Endodermal cell (in vitro differentiated cells): ENCODE data around the gene STK16. TPM values are rescaled to one million over a fixed set of nuclear protein-coding genes. Genes with fewer than 3 reads are reported as not detected.

ENCODE experiments used
- DNase-seq: peaks from one replicate; pipeline ENCODE4 v3.0.0-alpha.2; 2017
- H3K27ac ChIP-seq: 2 replicates; pipeline ENCODE4 v1.5.1; 2013; ENCODE audit warnings: mild to moderate bottlenecking, low read depth, low read length, moderate library complexity
- H3K27me3 ChIP-seq: 2 replicates; pipeline ENCODE4 v1.6.1; 2013; ENCODE audit warnings: mild to moderate bottlenecking, low read length, moderate library complexity; ENCODE audit not compliant: insufficient read depth, control insufficient read depth, poor library complexity, severe bottlenecking
- H3K36me3 ChIP-seq: 2 replicates; pipeline ENCODE4 v1.7.0; 2013; ENCODE audit warnings: mild to moderate bottlenecking, low read length, moderate library complexity; ENCODE audit not compliant: control insufficient read depth, insufficient read depth
- H3K4me1 ChIP-seq: one replicate; pipeline ENCODE4 v1.7.0; 2013; ENCODE audit warnings: low read length; ENCODE audit not compliant: control insufficient read depth, insufficient read depth
- H3K4me3 ChIP-seq: 2 replicates; pipeline ENCODE4 v1.5.1; 2013; ENCODE audit warnings: mild to moderate bottlenecking, low read length, moderate library complexity
- H3K9ac ChIP-seq: 2 replicates; pipeline ENCODE4 v1.6.1; 2013; ENCODE audit warnings: mild to moderate bottlenecking, low read length, moderate library complexity; ENCODE audit not compliant: poor library complexity, severe bottlenecking; ENCODE audit errors: extremely low read depth
- H3K9me3 ChIP-seq: 2 replicates; pipeline ENCODE4 v1.6.1; 2013; ENCODE audit warnings: mild to moderate bottlenecking, low read length, moderate library complexity; ENCODE audit not compliant: control insufficient read depth
- H3K27ac Mint-ChIP-seq: 2 replicates; pipeline ENCODE4 v1.8.0; 2020; ENCODE audit warnings: mixed read lengths
- H3K27me3 Mint-ChIP-seq: 2 replicates; pipeline ENCODE4 v1.8.0; 2021; ENCODE audit warnings: mild to moderate bottlenecking, mixed read lengths; ENCODE audit not compliant: insufficient read depth
- H3K36me3 Mint-ChIP-seq: 2 replicates; pipeline ENCODE4 v1.8.0; 2020; ENCODE audit warnings: low read depth, mixed read lengths
- H3K4me1 Mint-ChIP-seq: 2 replicates; pipeline ENCODE4 v1.8.0; 2020; ENCODE audit warnings: mixed read lengths
- H3K4me3 Mint-ChIP-seq: 2 replicates; pipeline ENCODE4 v1.8.0; 2020; ENCODE audit warnings: mild to moderate bottlenecking, moderate library complexity, mixed read lengths
- H3K9me3 Mint-ChIP-seq: 2 replicates; pipeline ENCODE4 v1.8.0; 2020; ENCODE audit warnings: mild to moderate bottlenecking, mixed read lengths
- CTCF ChIP-seq: fragments of 200-600 bp; sonication (generic); conservative IDR thresholded peaks from 2 replicates; pipeline ENCODE4 v1.5.0; 2021; ENCODE audit warnings: antibody characterized with exemption, mild to moderate bottlenecking
- WGBS, 2 experiments: methylation state at CpG; one replicate each; pipeline versions ENCODE4 v1.1.5 to v1.1.7; 2013; ENCODE audit warnings: missing lambda C conversion rate in 2 of 2, mixed read lengths in 1 of 2; ENCODE audit not compliant: insufficient coverage in 1 of 2, insufficient read length in 1 of 2; 5-methylcytosine and 5-hydroxymethylcytosine counted together
- total RNA-seq, 2 donors: library from RNA; stranded (reverse); fragmentation: NEBNext Ultra II Directional in 1 of 2; extraction: Animal tissue kit (Norgen Biotek cat#: 25700) in 1 of 2; gene quantifications; 2 replicates in 1 of 2; 3 replicates in 1 of 2; pipeline ENCODE4 v1.2.1, GENCODE V29; 2021

STK16 gene
- total RNA-seq, 2 donors from 2014 or later, result 27.3 to 37.7 TPM

GRCh38 chr2:219296142-219296541 is 50.9 kb downstream of the STK16 start:
- Histone ChIP-seq H3K27ac (no peak overlapping the region), H3K27me3 (peaks cover 32% of the 10 kb centered on the region), H3K9me3 (no peaks in the 10 kb centered on the region), H3K4me3 (no peak overlapping the region), H3K9ac (no peak overlapping the region), H3K36me3 (no peaks in the 10 kb centered on the region), H3K4me1 (no peaks in the 10 kb centered on the region)
- Mint-ChIP-seq H3K4me1 (peaks cover 3% of the 10 kb centered on the region), H3K36me3 (no peaks in the 10 kb centered on the region), H3K27me3 (peaks cover 54% of the 10 kb centered on the region), H3K4me3 (no peak overlapping the region), H3K9me3 (no peaks in the 10 kb centered on the region), H3K27ac (no peak overlapping the region)
- TF ChIP-seq CTCF, result no peak
- no peak for DNase-seq
- 89 to 100% methylated on average over 12 to 14 of the region's 14 CpGs for WGBS, 2 experiments

GRCh38 chr2:219296631-219297391 is 51.5 kb downstream of the STK16 start:
- TF ChIP-seq CTCF, result no peak
- Mint-ChIP-seq H3K9me3 (no peaks in the 10 kb centered on the region), H3K4me3 (no peak overlapping the region), H3K36me3 (no peaks in the 10 kb centered on the region), H3K27me3 (peaks cover 56% of the 10 kb centered on the region), H3K27ac (no peak overlapping the region), H3K4me1 (peaks cover 3% of the 10 kb centered on the region)
- Histone ChIP-seq H3K27me3 (peaks cover 39% of the 10 kb centered on the region), H3K36me3 (no peaks in the 10 kb centered on the region), H3K9ac (no peak overlapping the region), H3K4me3 (no peak overlapping the region), H3K4me1 (no peaks in the 10 kb centered on the region), H3K27ac (no peak overlapping the region), H3K9me3 (no peaks in the 10 kb centered on the region)
- DNase-seq, result no peak
- WGBS, 2 experiments, result 91% methylated on average over 20 to 25 of the region's 25 CpGs

- peak; percentile 64 for DNase-seq
- Mint-ChIP-seq H3K27ac (no peak overlapping the region), H3K27me3 (peaks cover 64% of the 10 kb centered on the region), H3K4me1 (peaks cover 3% of the 10 kb centered on the region), H3K36me3 (no peaks in the 10 kb centered on the region), H3K4me3 (no peak overlapping the region), H3K9me3 (no peaks in the 10 kb centered on the region)
- H3K27ac ChIP-seq, result no peak overlapping the region
- TF ChIP-seq CTCF, result no peak
- no peaks in the 10 kb centered on the region for H3K4me1 ChIP-seq
- no peaks in the 10 kb centered on the region for H3K36me3 ChIP-seq
- no peaks in the 10 kb centered on the region for H3K9me3 ChIP-seq
- H3K9ac ChIP-seq, result no peak overlapping the region
- no peak overlapping the region for H3K4me3 ChIP-seq
- 91 to 93% methylated on average over 7 to 14 of the region's 14 CpGs for WGBS, 2 experiments
- H3K27me3 ChIP-seq, result peaks cover 47% of the 10 kb centered on the region
Observed at GRCh38 chr2:219297766-219298456, 52.6 kb downstream of the STK16 start.
